ENCODE measurements around the gene CITED1.

The CITED1 gene

DNA sequence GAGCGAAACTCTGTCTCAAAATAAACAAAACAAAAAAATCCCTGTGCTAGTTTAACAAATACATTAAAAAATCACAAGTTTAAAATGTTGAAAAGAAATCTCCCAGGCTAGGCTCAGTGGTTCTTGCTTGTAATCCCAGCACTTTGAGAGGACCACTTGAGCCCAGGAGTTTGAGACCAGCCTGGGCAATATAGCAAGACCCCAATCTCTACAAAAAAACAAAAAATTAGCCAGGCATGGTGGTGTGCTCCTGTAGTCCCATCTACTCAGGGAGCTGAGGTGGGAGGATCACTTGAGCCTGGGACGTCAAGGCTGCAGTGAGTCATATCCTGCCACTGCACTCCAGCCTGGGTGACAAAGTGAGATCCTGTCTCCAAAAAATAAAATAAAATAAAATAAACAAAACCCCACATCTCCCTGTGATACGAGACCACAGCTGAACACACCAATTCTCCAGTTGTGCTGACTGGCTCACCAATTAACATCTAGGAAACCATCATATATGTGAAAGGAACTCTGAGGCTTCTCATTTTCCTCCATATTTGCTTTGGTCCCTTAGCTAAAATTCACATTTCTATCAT, 36.0 kb downstream of the CITED1 start:
- DNase-seq = no peak

DNA sequence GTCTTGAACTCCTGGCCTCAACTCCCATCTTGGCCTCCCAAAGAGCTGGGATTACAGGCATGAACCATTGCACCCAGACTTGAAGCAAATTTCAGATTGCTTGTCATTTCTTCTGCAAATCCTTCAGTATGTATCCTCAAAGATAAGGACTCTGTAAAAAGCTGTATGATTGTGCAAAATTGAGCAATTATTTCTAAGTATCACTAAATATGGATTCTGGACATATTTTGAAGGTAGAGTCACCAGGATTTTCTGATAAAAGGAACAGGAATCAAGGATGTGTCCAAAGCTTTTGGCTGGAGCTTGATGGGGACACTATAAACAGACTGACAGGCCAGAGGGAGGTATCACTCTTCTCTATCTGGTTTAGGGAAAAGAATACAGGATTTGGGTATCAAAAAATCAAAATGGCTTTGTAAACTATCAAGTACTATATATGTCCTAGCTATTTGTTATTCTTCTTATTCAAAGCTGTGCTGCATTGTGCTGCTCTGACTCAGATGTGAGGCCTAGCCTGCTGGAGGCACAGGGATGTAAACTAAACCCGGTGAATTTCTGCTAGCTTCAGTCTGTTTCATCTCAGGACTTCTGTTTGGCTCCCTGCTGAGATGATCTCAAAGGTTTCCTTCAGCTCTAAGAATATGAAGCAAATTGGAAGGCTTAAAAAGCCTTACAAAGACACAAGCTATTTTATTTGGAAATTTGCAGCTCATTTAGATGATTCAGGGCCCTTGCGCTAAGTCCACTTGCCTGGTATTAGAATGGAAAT, 36.9 kb downstream of the CITED1 start:
- DNase-seq = no peak

DNA sequence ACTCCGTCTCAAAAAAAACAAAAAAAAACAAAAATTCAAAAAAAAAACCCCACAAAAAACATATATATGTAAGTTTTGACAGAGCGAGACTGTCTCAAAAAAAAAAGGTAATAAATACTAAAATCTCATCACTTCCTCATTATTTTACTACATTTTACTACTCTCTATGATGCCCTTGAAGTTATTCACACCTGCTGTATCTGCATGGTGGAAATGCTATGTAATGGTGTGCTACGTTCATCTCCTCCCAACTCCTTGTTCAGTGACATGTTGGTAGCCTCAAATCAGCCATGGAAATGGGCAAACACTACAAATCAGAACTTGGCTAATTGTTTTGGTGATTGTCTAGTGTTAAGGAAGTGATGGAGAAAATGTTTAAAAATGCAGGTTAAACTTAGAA, 40.5 kb downstream of the CITED1 start:
- no peak for DNase-seq

DNA sequence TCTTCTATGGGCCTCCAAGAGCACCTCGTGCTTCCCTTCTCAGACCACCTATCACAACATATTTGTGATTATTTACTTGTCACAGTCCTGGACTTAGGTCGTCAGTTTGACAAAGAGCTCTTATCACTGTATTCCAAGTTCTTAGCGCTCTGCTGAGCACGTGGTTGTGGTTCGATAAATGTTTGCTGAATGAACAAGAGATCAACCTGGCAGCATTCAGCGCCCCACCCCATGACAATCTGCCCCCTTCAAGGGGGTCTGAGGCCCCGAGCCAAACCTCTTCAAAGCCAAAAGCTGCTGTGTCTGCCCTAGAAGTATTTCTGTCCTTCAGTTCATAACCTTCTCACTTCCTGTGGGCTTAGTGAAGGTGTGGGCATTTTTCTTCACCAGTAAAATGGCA, 43.6 kb downstream of the CITED1 start:
- no peak for DNase-seq

DNA sequence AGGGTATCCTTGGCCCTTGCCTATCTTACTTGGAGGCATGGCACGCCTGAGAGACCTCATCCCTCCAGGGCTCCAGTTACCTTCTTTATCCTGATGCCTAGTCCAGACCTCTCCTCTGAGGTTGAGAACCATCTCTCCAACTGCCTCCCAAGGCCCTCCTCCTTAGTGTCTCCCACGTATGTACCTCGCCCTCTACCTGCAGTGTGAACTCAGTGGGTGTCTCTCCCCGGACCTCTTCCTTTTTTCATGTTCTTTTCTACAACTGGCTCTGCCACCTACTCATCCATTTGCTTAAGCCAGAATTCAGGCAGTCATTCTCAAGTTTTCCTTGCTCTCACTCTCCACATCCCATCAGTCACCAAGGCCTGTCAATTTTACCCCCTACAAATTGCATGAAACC, 45.3 kb downstream of the CITED1 start:
- DNase-seq = no peak

DNA sequence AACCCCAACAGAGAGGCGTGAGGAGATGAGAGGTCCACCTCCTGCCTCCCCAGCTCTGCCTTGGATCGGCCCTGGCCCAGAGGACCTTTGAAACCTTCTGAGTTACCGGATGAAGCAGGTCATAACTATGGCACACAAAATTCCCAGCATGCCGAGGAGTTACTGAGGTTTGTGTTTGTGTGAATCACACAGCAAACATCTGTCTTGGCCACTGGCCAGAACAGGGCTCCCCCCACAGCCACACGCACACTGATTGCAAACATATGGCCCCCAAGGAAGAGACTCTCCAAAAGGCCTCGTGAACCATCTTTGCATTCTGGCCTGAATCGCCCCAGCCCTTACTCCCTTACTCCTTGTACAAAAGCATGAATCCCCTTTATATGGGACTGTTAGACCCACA, 47.5 kb downstream of the CITED1 start:
- no peak for DNase-seq

DNA sequence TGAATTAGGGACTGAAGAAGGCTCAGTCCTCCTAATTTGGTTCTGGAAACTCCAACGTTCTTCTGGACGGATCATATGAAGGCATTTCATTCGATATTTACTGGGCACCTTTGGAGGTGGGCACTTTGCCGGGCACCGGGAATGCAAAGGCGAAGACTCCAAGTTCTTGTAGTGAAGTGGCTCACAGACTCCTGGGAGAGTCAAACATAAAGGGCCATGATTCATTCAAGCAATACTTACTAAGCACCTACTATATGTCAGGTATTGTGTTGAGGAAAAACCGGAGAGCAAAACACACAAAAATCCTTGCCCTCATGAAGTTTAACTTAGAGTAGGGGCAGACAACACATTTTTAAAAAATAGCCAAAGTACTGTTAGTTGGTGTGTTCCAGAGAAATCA, 49.9 kb downstream of the CITED1 start:
- DNase-seq = no peak

DNA sequence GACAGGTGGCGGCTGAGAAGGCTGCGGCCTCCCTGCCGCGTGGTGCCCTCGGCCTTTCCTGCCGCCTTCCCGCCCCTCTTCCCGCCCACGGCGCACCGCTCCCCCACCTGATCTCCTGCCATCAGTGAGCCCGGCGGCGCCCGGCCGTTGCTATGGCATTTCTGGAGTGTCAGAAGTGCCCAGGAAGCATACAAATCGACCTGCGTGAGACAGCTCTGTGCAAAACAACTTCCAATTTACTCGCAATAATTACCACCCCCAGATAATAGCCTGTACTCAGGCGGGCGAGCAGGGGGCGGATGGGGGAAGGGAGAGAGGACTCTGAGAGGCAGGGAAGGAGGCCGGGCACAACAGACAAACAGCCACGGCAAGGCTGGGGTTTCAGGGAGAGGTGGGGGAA, 50.3 kb downstream of the CITED1 start:
- DNase-seq = no peak

DNA sequence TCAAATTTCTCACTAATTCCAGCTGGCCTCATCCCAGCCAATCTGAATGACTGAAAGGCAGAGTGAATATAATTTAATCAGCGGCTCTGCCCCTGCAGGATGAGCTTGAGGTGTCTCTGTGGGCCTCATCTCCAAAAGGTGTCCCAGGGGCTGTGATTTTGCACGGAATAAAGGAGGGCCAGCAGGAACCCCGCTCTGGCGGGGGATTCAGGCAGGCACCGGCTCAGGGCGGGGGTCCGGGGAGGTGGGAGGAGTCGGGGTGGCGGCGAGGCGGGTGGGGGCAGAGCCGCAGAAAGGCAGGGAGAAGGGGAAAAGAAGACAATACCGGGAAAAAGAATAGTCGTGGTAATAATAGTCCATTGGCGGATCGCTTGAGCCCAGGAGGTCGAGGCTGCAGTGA, 50.9 kb downstream of the CITED1 start:
- no peak for DNase-seq

DNA sequence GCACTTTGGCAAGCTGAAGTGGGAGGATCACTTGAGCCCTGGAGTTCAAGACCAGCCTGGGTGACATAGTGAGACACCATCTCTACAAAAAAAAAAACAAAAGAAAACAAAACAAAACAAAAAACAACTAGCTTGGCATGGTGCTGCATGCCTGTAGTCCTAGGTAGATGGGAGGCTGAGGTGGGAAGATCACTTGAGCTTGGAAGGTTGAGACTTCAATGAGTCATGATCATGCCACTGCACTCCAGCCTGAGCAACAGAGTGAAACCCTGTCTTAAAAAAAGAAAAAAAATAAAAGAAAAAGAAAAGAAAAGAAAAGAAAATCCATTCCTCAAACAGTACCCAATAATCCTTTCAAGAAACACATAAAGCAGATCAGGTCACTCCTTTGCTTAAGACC, 52.0 kb downstream of the CITED1 start:
- no peak for DNase-seq

Measured in inflammatory macrophage (primary cell).